Astrocyte (in vitro differentiated cells and primary cell): ENCODE results near the gene MLPH. TPM values are rescaled to one million over a fixed set of nuclear protein-coding genes. Genes with fewer than 3 reads are reported as not detected.

Experiments
- DNase-seq: peaks from one replicate; pipeline ENCODE4 v3.0.0-alpha.2; 2010; ENCODE audit warnings: low read depth
- FAIRE-seq: peaks from 2 replicates; lab custom pipeline; 2011; peaks lifted over from hg19 to GRCh38; lab: Jason Lieb, UNC
- H2AFZ ChIP-seq: 2 replicates; pipeline ENCODE4 v1.6.0; 2012; ENCODE audit warnings: low read depth, low read length, inconsistent platforms
- H3K27ac ChIP-seq: 2 replicates; pipeline ENCODE4 v1.5.1; 2011; ENCODE audit warnings: low read depth, low read length, inconsistent platforms
- H3K27me3 ChIP-seq: 2 replicates; pipeline ENCODE4 v1.6.0; 2011; ENCODE audit warnings: low read length, inconsistent platforms; ENCODE audit not compliant: insufficient read depth
- H3K36me3 ChIP-seq: 2 replicates; pipeline ENCODE4 v1.5.1; 2011; ENCODE audit warnings: low read length, inconsistent platforms; ENCODE audit not compliant: insufficient read depth
- H3K4me1 ChIP-seq: 2 replicates; pipeline ENCODE4 v1.5.1; 2011; ENCODE audit warnings: low read length, inconsistent platforms; ENCODE audit not compliant: insufficient read depth
- H3K4me2 ChIP-seq: 2 replicates; pipeline ENCODE4 v1.6.0; 2012; ENCODE audit warnings: low read length, inconsistent platforms
- H3K4me3 ChIP-seq: 2 replicates; pipeline ENCODE4 v1.5.1; 2011; ENCODE audit warnings: low read depth, mild to moderate bottlenecking, low read length, inconsistent platforms; ENCODE audit not compliant: insufficient read depth
- H3K79me2 ChIP-seq: 2 replicates; pipeline ENCODE4 v1.6.0; 2012; ENCODE audit warnings: mild to moderate bottlenecking, low read length, inconsistent platforms; ENCODE audit not compliant: insufficient read depth
- H3K9ac ChIP-seq: 2 replicates; pipeline ENCODE4 v1.6.0; 2012; ENCODE audit warnings: mild to moderate bottlenecking, low read length, inconsistent platforms
- H3K9me3 ChIP-seq: 2 replicates; pipeline ENCODE4 v1.5.1; 2012; ENCODE audit warnings: low read depth, mild to moderate bottlenecking, low read length, inconsistent platforms; ENCODE audit not compliant: insufficient read depth
- H4K20me1 ChIP-seq: 2 replicates; pipeline ENCODE4 v1.6.0; 2012; ENCODE audit warnings: low read length, inconsistent platforms; ENCODE audit not compliant: insufficient read depth
- H3K27ac Mint-ChIP-seq: one replicate; pipeline ENCODE4 v1.8.0; 2021; ENCODE audit warnings: mild to moderate bottlenecking, mixed read lengths; ENCODE audit not compliant: unreplicated experiment
- H3K27me3 Mint-ChIP-seq: one replicate; pipeline ENCODE4 v1.8.0; 2021; ENCODE audit warnings: low read depth, mixed read lengths; ENCODE audit not compliant: unreplicated experiment
- H3K36me3 Mint-ChIP-seq: one replicate; pipeline ENCODE4 v1.8.0; 2021; ENCODE audit warnings: low read depth, mixed read lengths; ENCODE audit not compliant: unreplicated experiment
- H3K4me1 Mint-ChIP-seq: one replicate; pipeline ENCODE4 v1.8.0; 2021; ENCODE audit warnings: low read depth, mixed read lengths; ENCODE audit not compliant: unreplicated experiment
- H3K4me3 Mint-ChIP-seq: one replicate; pipeline ENCODE4 v1.8.0; 2021; ENCODE audit warnings: mild to moderate bottlenecking, moderate library complexity, mixed read lengths; ENCODE audit not compliant: unreplicated experiment
- H3K9me3 Mint-ChIP-seq: one replicate; pipeline ENCODE4 v1.8.0; 2021; ENCODE audit warnings: mild to moderate bottlenecking, mixed read lengths; ENCODE audit not compliant: unreplicated experiment
- CTCF ChIP-seq: IDR thresholded peaks from 2 replicates; pipeline ENCODE4 v1.5.1; 2011; ENCODE audit warnings: low read depth, mild to moderate bottlenecking, inconsistent platforms, low read length, moderate library complexity; ENCODE audit not compliant: insufficient read depth
- EZH2 ChIP-seq: IDR thresholded peaks from 2 replicates; pipeline ENCODE4 v1.6.1; 2012; ENCODE audit warnings: mild to moderate bottlenecking, low read length, inconsistent platforms; ENCODE audit not compliant: insufficient read depth
- total RNA-seq: library from RNA; stranded (reverse); gene quantifications from 2 replicates; pipeline ENCODE4 v1.2.1, GENCODE V29; 2021

MLPH gene
- total RNA-seq, 1 donor from 2014 or later = 14.2 TPM

- Histone ChIP-seq H4K20me1 (no peaks in the 10 kb centered on the region), H3K79me2 (peaks cover 14% of the 10 kb centered on the region), H3K4me3 (no peak overlapping the region), H3K9ac (no peak overlapping the region), H3K4me2 (no peak overlapping the region), H2AFZ (no peak overlapping the region), H3K4me1 (peaks cover 22% of the 10 kb centered on the region), H3K27me3 (no peaks in the 10 kb centered on the region), H3K9me3 (no peaks in the 10 kb centered on the region), H3K36me3 (no peaks in the 10 kb centered on the region), H3K27ac (no peak overlapping the region)
- peaks cover 2% of the 10 kb centered on the region for H3K9me3 Mint-ChIP-seq
- DNase-seq = no peak
- FAIRE-seq = no peak
- peaks cover 28% of the 10 kb centered on the region for H3K27me3 Mint-ChIP-seq
- H3K4me1 Mint-ChIP-seq = peaks cover 14% of the 10 kb centered on the region
- H3K27ac Mint-ChIP-seq = no peak overlapping the region
- H3K36me3 Mint-ChIP-seq = no peaks in the 10 kb centered on the region
- no peak for TF ChIP-seq EZH2
- TF ChIP-seq CTCF = no peak
- H3K4me3 Mint-ChIP-seq = no peak overlapping the region
Observed at GRCh38 chr2:237480556-237480955, 6.5 kb upstream of the MLPH start.

GRCh38 chr2:237480988-237481525 lies 6.0 kb upstream of the MLPH start:
- Histone ChIP-seq H2AFZ (no peak overlapping the region), H3K27ac (no peak overlapping the region), H3K4me1 (peaks cover 17% of the 10 kb centered on the region), H3K79me2 (peaks cover 19% of the 10 kb centered on the region), H3K4me2 (no peak overlapping the region), H3K4me3 (no peak overlapping the region), H3K9ac (no peak overlapping the region), H3K27me3 (no peaks in the 10 kb centered on the region), H4K20me1 (no peaks in the 10 kb centered on the region), H3K9me3 (no peaks in the 10 kb centered on the region), H3K36me3 (no peaks in the 10 kb centered on the region)
- Mint-ChIP-seq H3K27me3 (peaks cover 32% of the 10 kb centered on the region), H3K9me3 (peaks cover 2% of the 10 kb centered on the region), H3K4me3 (no peak overlapping the region), H3K36me3 (no peaks in the 10 kb centered on the region), H3K4me1 (peaks cover 12% of the 10 kb centered on the region), H3K27ac (no peak overlapping the region)
- FAIRE-seq (no peak), DNase-seq (no peak)
- no peak for TF ChIP-seq CTCF

GRCh38 chr2:237482485-237482884 lies 4.6 kb upstream of the MLPH start:
- Histone ChIP-seq H3K4me2 (no peak overlapping the region), H3K27ac (no peak overlapping the region), H3K36me3 (no peaks in the 10 kb centered on the region), H4K20me1 (no peaks in the 10 kb centered on the region), H3K27me3 (no peaks in the 10 kb centered on the region), H3K4me3 (no peak overlapping the region), H3K79me2 (peaks cover 33% of the 10 kb centered on the region), H3K9ac (no peak overlapping the region), H2AFZ (no peak overlapping the region), H3K4me1 (peaks cover 15% of the 10 kb centered on the region), H3K9me3 (no peaks in the 10 kb centered on the region)
- Mint-ChIP-seq H3K36me3 (no peaks in the 10 kb centered on the region), H3K27ac (no peak overlapping the region), H3K4me3 (no peak overlapping the region), H3K4me1 (peaks cover 11% of the 10 kb centered on the region), H3K9me3 (peaks cover 2% of the 10 kb centered on the region), H3K27me3 (peaks cover 31% of the 10 kb centered on the region)
- FAIRE-seq (no peak), DNase-seq (no peak)
- TF ChIP-seq CTCF = no peak
- TF ChIP-seq EZH2 = no peak
